ENCODE results near the gene CDC42BPG.

Gene CDC42BPG

GRCh38 chr11:64801561-64802369, 42.7 kb downstream of the CDC42BPG start:
- Histone ChIP-seq H3F3A (ENCODE audit: control insufficient read depth, insufficient read depth) (peaks cover 19% of the 10 kb centered on the region), H3K27ac (ENCODE audit: low read depth, low read length) (peak overlapping the region; percentile 86), H3K36me3 (ENCODE audit: control insufficient read depth, low read length) (peaks cover 79% of the 10 kb centered on the region), H3K4me2 (ENCODE audit: low read length) (peak overlapping the region; percentile 96), H3K9me3 (ENCODE audit: control insufficient read depth, insufficient read depth, low read length) (no peaks in the 10 kb centered on the region), H3K4me3 (ENCODE audit: low read length) (peak overlapping the region; percentile 99), H3K4me1 (ENCODE audit: control insufficient read depth, low read length) (peaks cover 46% of the 10 kb centered on the region), H4K20me1 (ENCODE audit: control insufficient read depth, insufficient read depth, low read depth, low read length) (no peaks in the 10 kb centered on the region), H3K79me2 (ENCODE audit: control insufficient read depth, low read length) (peaks cover 19% of the 10 kb centered on the region), H3K9me2 (replicated peaks; ENCODE audit: control insufficient read depth, low read length) (no peaks in the 10 kb centered on the region), H3K27me3 (ENCODE audit: control insufficient read depth, low read length) (no peaks in the 10 kb centered on the region)
- TF ChIP-seq CTCF (IDR thresholded peaks at IDR 0.05; ENCODE audit: low read depth, low read length, poor library complexity, severe bottlenecking) (peak; percentile 14), EZH2phosphoT487 (IDR thresholded peaks at IDR 0.05; ENCODE audit: borderline replicate concordance, low read length) (no peak)

- H3F3A ChIP-seq (ENCODE audit: control insufficient read depth, insufficient read depth) = peaks cover 19% of the 10 kb centered on the region
- peak overlapping the region; percentile 96 for H3K4me2 ChIP-seq (ENCODE audit: low read length)
- H3K4me3 ChIP-seq (ENCODE audit: low read length) = peak overlapping the region; percentile 99
- peaks cover 46% of the 10 kb centered on the region for H3K4me1 ChIP-seq (ENCODE audit: control insufficient read depth, low read length)
- peak overlapping the region; percentile 86 for H3K27ac ChIP-seq (ENCODE audit: low read depth, low read length)
- no peaks in the 10 kb centered on the region for H3K9me3 ChIP-seq (ENCODE audit: control insufficient read depth, insufficient read depth, low read length)
- H3K9me2 ChIP-seq (replicated peaks; ENCODE audit: control insufficient read depth, low read length) = no peaks in the 10 kb centered on the region
- peaks cover 80% of the 10 kb centered on the region for H3K36me3 ChIP-seq (ENCODE audit: control insufficient read depth, low read length)
- no peaks in the 10 kb centered on the region for H4K20me1 ChIP-seq (ENCODE audit: control insufficient read depth, insufficient read depth, low read depth, low read length)
- no peaks in the 10 kb centered on the region for H3K27me3 ChIP-seq (ENCODE audit: control insufficient read depth, low read length)
- peaks cover 19% of the 10 kb centered on the region for H3K79me2 ChIP-seq (ENCODE audit: control insufficient read depth, low read length)
- TF ChIP-seq EZH2phosphoT487 (IDR thresholded peaks at IDR 0.05; ENCODE audit: borderline replicate concordance, low read length) (no peak), CTCF (IDR thresholded peaks at IDR 0.05; ENCODE audit: low read depth, low read length, poor library complexity, severe bottlenecking) (no peak)
Measured at GRCh38 chr11:64801158-64801464, 43.3 kb downstream of the CDC42BPG start.

- peaks cover 19% of the 10 kb centered on the region for H3K79me2 ChIP-seq (ENCODE audit: control insufficient read depth, low read length)
- no peaks in the 10 kb centered on the region for H3K9me3 ChIP-seq (ENCODE audit: control insufficient read depth, insufficient read depth, low read length)
- peak overlapping the region; percentile 99 for H3K4me3 ChIP-seq (ENCODE audit: low read length)
- peaks cover 77% of the 10 kb centered on the region for H3K36me3 ChIP-seq (ENCODE audit: control insufficient read depth, low read length)
- no peaks in the 10 kb centered on the region for H4K20me1 ChIP-seq (ENCODE audit: control insufficient read depth, insufficient read depth, low read depth, low read length)
- peaks cover 19% of the 10 kb centered on the region for H3F3A ChIP-seq (ENCODE audit: control insufficient read depth, insufficient read depth)
- TF ChIP-seq EZH2phosphoT487 (IDR thresholded peaks at IDR 0.05; ENCODE audit: borderline replicate concordance, low read length) (no peak), CTCF (IDR thresholded peaks at IDR 0.05; ENCODE audit: low read depth, low read length, poor library complexity, severe bottlenecking) (no peak)
- peak overlapping the region; percentile 86 for H3K27ac ChIP-seq (ENCODE audit: low read depth, low read length)
- H3K27me3 ChIP-seq (ENCODE audit: control insufficient read depth, low read length) = no peaks in the 10 kb centered on the region
- peak overlapping the region; percentile 96 for H3K4me2 ChIP-seq (ENCODE audit: low read length)
- H3K4me1 ChIP-seq (ENCODE audit: control insufficient read depth, low read length) = peaks cover 46% of the 10 kb centered on the region
- no peaks in the 10 kb centered on the region for H3K9me2 ChIP-seq (replicated peaks; ENCODE audit: control insufficient read depth, low read length)
Measured at GRCh38 chr11:64800303-64801157, 43.9 kb downstream of the CDC42BPG start.
